Measurements from ENCODE around the gene GRWD1.

GRCh38 chr19:48405010-48405659 lies 40.6 kb upstream of the GRWD1 start:
- TF ChIP-seq CTCF (IDR thresholded peaks at IDR 0.05) (no peak), POLR2AphosphoS5 (IDR thresholded peaks at IDR 0.05) (no peak), POLR2A (IDR thresholded peaks at IDR 0.05) (no peak)
